ENCODE data around the gene OR5I1. TPM values are rescaled to one million over a fixed set of nuclear protein-coding genes. Genes with fewer than 3 reads are reported as not detected.
"Not testable (repeated sequence)": the region's sequence is repeated elsewhere in the genome, so short reads cannot be mapped to it uniquely, and the experiment has no call there.

Gene OR5I1
- total RNA-seq, 4 donors from 2014 or later: not detected

DNA sequence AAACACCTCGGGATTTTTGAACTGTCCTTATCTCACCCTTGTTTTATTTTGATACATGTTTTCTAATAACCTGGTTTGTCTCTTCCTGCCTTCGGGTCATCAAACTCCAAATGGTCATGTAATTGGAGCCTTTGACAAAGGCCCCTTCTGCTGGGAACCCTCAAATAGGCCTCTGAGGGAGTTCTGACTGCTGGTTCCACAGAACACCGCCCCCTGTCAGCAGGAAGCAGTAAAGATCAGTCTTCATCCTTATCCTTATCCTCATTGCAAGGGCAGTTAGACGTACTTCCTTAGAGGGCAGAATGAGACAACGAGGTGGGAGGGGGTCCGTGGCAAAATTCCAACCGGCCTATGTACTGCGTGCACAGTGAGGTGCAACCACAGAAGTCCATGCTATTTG, 41.0 kb downstream of the OR5I1 start:
- no peaks in the 10 kb centered on the region for H3K27me3 ChIP-seq
- H3K4me1 ChIP-seq: no peaks in the 10 kb centered on the region
- H3K27ac ChIP-seq: no peak overlapping the region
- DNase-seq: no peak
- 37 to 77% methylated on average over 8 of the region's 8 CpGs for WGBS, 2 donors
- intact Hi-C loops (cut with DNase I): no loop called here
- H3K36me3 ChIP-seq: no peaks in the 10 kb centered on the region
- TF ChIP-seq, protein P1, sequence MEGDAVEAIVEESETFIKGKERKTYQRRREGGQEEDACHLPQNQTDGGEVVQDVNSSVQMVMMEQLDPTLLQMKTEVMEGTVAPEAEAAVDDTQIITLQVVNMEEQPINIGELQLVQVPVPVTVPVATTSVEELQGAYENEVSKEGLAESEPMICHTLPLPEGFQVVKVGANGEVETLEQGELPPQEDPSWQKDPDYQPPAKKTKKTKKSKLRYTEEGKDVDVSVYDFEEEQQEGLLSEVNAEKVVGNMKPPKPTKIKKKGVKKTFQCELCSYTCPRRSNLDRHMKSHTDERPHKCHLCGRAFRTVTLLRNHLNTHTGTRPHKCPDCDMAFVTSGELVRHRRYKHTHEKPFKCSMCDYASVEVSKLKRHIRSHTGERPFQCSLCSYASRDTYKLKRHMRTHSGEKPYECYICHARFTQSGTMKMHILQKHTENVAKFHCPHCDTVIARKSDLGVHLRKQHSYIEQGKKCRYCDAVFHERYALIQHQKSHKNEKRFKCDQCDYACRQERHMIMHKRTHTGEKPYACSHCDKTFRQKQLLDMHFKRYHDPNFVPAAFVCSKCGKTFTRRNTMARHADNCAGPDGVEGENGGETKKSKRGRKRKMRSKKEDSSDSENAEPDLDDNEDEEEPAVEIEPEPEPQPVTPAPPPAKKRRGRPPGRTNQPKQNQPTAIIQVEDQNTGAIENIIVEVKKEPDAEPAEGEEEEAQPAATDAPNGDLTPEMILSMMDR (IDR thresholded peaks at IDR 0.05): no peak
- TF ChIP-seq POLR2A (IDR thresholded peaks at IDR 0.05): no peak
- no peak overlapping the region for H3K4me3 ChIP-seq
- peaks cover 0 to 5% (median 0%) of the 10 kb centered on the region in 3 donors for H3K9me3 ChIP-seq

- H3K36me3 ChIP-seq; H3K27ac ChIP-seq; H3K4me1 ChIP-seq; DNase-seq; H3K27me3 ChIP-seq; intact Hi-C loops (cut with DNase I); H3K9me3 ChIP-seq; H3K4me3 ChIP-seq: not testable (repeated sequence)
- WGBS, 2 donors: 82 to 83% methylated on average over 5 to 6 of the region's 9 CpGs
Observed at GRCh38 chr11:55885481-55885880, 50.7 kb downstream of the OR5I1 start.

Other genes with a start within 250 kb of the OR5I1 start
- gene OR5D13, start 163.0 kb downstream of the OR5I1 start, total RNA-seq: not detected
- not detected for gene OR5D14, start 140.8 kb downstream of the OR5I1 start, total RNA-seq
- gene OR5L1, start 125.0 kb downstream of the OR5I1 start, total RNA-seq: not detected
- not detected for gene OR5D18, start 116.8 kb downstream of the OR5I1 start, total RNA-seq
- gene OR5L2, start 109.2 kb downstream of the OR5I1 start, total RNA-seq: not detected
- not detected for gene OR5D16, start 97.6 kb downstream of the OR5I1 start, total RNA-seq
- gene TRIM51, start 53.1 kb downstream of the OR5I1 start, total RNA-seq: not detected
- not detected for gene OR5W2, start 21.8 kb downstream of the OR5I1 start, total RNA-seq
- not detected for gene OR10AG1, start 33.5 kb upstream of the OR5I1 start, total RNA-seq
- gene OR5F1, start 58.2 kb upstream of the OR5I1 start, total RNA-seq: not detected
- not detected for gene OR5AS1, start 91.3 kb upstream of the OR5I1 start, total RNA-seq
- gene OR8I2, start 156.9 kb upstream of the OR5I1 start, total RNA-seq: not detected
- not detected for gene OR8H2, start 167.3 kb upstream of the OR5I1 start, total RNA-seq
- gene OR8H3, start 186.0 kb upstream of the OR5I1 start, total RNA-seq: not detected
- not detected for gene OR8J3, start 203.8 kb upstream of the OR5I1 start, total RNA-seq
- gene OR8K5, start 223.9 kb upstream of the OR5I1 start, total RNA-seq: not detected
- not detected for gene OR5J2, start 240.2 kb upstream of the OR5I1 start, total RNA-seq